NCI-H2196 treated with DMSO at 0.1 percent for 48 hours (cell line): Measurements from ENCODE around the gene TSPO2.
"Not testable (repeated sequence)": the region's sequence is repeated elsewhere in the genome, so short reads cannot be mapped to it uniquely, and the experiment has no call there.

ENCODE experiments used
- DNase-seq: peaks from one replicate; lab custom pipeline; 2025; ENCODE audit not compliant: unreplicated experiment; lab: John Stamatoyannopoulos, UW

The TSPO2 gene, protein sequence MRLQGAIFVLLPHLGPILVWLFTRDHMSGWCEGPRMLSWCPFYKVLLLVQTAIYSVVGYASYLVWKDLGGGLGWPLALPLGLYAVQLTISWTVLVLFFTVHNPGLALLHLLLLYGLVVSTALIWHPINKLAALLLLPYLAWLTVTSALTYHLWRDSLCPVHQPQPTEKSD

DNA sequence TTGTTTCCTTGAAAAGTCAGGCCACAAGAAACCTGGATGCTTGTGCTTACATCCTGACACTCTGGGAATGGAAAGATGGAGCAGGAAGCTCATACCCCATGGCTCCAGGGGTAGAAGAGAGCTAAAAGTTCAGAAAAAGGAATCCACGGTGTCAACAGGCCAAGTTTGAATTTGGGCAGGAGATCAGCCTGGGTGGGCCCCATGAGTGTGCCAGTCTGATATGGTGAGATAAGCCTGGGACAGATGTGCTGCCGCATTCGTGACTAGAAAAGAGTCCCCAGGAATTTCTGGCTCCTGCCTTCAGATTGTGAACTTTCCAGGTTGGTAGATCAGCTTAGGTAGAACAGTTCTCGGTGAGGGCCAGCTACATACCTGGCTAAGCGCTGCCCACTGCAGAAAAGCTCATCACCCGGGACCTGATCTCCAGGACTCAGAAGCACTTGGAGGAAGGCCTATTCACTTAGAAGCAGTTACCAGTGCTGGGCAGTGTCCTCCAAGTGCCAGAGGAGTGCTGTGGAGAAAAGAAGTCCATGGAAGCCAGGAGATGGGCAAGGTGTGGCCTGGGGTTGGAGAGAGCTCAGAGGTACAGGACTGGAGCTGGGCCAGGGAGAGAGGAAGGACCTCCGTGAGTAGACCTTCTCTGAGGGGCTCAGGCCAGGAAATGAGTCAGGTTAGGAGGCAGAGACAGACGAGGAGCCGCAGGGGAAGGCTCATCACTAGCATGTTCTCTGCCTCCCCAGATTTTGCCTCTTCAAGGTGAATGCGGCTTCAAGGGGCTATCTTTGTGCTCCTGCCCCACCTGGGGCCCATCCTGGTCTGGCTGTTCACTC is at the start of gene TSPO2:
TSPO2 (plus strand) TSS at position 242 of the 830 bp plus-strand sequence; CDS start at position 761, 519 bp downstream.
- DNase-seq = no peak

DNA sequence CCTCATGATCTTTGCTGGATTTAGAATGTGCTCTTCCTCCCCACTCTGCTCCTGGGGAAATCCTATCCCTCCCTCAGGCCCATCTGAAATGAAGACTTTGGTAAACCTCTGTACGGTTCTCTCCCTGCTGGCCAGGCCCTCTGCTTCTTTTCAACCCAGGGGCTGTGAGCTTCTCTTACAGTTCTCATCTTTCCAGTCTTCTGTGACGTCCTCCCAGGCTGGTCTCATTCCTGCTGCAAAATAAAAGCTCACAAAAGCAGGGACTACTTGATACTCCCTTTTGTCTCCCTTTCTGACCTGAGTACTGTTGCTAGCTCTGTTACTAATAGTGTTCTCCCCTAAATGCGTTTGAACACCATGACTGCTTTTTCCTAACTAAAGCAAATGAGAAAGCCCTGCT is 49.5 kb upstream of the TSPO2 start:
- DNase-seq = no peak

DNA sequence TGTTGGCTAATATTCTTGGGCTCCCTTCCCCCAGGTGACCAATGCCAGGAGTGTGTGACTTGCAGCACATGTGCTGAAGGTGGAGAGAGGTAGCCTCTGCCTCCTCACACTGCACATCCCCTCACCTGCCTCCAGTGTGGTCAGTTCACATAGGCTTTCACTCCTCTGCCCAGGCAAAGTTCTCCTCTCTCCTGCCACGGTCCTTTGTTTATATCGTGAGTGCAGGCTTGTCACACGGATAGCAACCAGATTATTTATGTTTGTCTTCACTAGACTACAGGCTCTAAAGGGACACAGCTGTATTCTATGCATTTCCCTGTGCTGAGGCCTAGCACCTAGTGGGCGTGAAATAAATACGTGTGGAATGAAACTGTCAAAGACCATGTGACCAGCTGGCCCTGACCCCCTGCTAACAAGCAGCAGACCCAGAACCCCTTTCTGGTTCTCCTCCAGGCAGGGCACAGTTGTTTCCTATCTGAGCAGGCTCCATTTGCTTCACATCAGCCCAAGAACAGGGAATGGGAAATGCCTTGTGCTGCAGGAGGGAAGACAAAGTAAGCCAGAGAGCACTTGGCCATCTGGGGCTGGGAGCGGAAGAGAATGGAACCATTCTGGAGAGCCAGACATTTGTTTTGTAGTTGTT is 45.6 kb upstream of the TSPO2 start:
- DNase-seq = no peak

DNA sequence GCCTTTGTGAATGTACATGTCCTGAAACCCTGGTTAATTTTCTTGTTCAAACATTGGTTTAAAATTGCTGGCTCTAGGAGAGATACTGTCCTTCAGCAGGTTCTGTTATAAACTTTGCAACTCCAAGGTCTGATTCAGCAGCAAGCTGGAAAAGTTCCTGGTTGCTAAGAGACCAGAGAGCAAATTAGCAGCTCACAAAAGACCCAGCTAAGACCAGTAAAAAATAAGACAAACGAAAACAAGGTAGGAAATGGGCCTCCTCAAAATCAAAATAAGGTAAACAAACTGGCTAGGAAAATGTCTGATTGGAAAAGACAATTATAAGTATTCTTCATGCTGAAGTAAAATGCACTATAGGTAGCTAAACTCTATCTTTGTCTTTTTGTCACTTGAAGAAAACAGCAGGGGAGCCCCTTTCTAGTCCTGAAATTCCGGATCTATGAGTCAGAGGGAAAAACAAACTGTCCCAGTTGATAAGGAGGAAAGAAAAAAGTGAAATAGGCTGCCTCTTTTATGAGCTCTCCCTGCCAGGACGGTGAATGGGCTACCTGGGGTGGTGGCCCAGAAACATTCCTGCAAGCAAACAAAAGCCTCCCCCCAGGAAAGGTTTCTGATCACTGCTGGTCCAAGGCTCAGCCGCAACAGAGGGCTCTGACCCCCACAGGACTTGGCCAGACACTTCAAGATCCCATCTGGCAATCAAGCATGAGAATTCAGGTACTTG is 44.9 kb upstream of the TSPO2 start:
- DNase-seq = no peak

DNA sequence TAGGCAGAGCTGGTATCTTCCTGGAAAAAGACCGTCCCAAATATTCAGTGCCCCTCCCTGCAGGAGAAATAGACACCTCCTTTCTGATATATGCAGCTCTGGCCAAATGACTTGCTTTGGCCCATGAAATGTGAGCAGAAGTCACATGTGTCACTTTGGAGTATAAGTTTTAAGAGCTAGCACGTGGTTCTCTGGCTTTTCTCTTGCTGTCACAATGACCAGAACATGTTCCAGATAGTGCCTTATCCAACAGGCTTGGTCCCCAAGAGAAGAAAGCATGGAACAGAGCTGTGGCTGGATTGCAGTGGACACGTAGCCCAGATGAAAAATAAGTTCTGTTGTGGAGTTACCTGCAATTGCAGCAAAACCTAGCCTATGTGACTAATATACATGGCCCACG is 43.6 kb upstream of the TSPO2 start:
- no peak for DNase-seq

DNA sequence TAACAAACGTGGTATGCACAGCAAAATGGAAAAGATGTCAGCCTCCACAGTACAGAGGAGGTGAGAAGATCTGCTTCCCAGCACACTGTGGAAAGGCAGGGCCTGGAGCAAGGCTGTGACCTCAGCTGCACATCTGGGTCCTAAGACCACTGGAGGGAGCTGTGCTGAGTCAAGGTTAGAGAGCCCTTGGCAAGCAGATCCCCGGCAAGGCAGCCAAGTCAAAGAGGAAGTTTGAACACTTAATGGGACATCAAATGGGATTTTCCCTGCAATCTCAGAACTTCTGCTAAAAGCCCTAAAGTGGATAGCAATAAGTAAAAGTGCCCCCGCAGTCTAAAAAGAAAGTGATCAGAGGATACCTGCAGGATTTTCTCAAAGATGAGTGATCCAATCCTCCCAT is 42.7 kb upstream of the TSPO2 start:
- no peak for DNase-seq

DNA sequence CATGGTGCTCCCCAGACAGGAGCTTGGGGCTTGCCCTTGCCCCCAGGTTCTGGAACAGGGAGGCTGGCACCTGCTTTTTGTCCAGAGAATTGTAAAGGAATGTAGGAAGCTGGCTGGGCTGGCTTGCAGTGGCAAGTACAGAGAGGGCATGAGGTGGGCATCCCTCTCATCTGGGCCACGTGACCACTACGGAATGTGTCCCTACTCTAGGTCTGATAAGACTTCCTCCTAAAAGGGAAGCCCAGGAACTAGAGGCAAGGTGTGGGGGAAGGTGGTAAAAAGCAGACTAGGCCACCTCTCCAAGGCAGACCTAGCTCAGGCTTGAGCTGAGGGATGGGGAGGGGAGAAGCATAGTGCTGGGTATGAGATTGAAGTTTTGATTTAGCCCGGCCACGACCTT is 42.0 kb upstream of the TSPO2 start:
- DNase-seq = no peak

DNA sequence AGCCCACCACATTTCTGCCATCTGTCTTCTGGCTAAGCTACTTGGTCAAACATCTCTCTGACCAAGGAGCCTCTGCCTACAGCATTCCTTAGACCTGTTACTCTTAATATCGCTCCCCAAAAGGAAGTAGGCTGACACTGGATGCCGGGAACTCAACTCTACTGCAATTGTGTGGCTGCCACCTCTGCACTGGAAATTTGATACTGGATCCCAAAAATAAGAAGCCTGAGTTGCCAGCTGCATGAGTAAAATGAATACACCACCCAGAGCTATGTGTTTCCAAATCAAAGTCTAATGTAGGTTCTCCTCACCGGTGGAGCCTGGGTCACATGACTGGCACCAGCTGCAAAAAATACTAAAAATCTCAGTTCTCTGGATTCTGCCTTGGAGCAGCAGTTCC is 40.1 kb upstream of the TSPO2 start:
- no peak for DNase-seq

DNA sequence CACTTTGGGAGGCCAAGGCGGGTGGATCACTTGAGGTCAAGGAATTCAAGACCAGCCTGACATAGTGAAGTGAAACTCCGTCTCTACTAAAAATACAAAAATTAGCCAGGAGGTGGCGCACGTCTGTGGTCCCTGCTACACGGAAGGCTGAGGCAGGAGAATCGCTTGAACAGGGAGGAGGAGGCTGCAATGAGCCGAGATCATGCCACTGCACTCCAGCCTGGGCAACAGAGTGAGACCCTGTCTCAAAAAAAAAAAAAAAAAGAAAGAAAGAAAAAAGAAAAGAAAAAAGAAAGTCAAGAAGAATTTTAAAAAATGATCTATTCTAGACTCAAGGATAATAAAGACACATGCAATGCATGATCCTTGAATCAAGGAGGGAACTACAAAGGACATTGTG is 36.0 kb upstream of the TSPO2 start:
- not testable (repeated sequence) for DNase-seq

DNA sequence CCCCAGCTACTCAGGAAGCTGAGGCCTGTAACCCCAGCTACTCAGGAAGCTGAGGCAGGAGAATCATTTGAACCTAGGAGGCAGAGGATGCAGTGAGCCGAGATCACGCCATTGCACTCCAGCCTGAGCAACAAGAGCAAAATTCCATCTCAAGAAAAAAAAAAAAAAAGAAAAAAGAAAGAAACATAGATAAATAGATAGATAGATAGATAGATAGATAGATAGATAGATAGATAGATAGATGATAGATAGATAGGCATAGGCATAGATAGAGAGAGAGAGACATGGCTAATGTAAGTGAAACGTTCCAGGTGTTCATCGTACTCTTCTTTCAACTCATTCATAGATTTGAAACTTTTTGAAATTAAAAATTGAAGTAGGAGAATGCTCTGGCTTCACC is 35.3 kb upstream of the TSPO2 start:
- not testable (repeated sequence) for DNase-seq

DNA sequence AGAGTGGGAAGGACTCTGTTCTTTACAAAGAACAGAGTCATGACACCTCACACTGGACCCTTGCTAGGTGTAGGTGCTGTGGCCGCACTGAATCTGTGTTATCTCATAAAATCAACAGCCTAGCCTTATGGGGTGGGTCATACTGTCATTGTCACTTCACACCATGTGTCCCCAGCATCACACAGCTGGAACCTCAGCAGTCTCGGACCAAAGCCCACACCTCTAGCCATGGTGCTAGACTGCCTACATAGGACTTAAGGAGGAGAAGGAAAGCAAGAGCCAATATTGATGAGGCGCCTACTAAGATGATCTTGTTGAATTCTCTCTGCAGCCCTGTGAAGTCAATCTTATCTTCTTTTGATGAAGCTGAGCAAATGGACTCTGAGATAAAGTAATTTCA is 34.3 kb upstream of the TSPO2 start:
- no peak for DNase-seq

DNA sequence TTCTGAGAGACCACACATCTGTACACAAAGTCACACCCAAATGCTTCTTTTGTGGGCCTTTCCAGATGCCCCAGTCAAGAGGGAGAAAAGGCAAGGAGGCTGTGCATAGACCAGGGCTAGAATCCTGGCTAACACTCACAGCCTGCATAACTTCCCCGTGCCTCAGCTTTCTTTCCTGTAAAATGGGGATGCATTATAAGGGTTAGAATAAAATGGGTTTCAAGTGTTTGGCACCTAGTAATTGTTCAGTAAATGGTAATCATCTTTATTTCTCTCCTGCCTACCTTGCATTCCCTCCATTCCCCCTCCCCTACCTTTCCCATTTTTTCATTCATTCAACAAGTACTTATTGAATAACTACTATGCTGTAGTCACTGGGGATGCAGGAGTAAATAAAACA is 32.6 kb upstream of the TSPO2 start:
- DNase-seq = no peak

DNA sequence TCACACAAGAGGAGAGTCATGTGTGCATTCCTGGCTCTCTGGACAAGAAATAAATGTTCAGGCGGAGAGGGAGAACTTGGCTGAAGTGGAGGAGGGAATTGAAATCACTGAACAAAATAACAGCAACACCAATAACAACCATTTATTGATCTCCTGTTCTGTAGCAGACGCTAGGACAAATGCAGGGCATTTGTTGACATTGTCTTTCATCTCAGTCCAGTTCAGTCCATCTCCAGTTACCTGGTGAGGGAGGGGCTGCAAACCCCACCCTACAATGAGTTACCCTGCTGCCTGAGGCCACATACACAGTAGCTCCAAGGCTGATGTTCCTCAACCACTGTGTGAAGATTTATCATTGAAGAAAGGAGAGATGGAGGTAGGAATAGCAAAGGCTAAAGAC is 30.6 kb upstream of the TSPO2 start:
- DNase-seq = no peak

DNA sequence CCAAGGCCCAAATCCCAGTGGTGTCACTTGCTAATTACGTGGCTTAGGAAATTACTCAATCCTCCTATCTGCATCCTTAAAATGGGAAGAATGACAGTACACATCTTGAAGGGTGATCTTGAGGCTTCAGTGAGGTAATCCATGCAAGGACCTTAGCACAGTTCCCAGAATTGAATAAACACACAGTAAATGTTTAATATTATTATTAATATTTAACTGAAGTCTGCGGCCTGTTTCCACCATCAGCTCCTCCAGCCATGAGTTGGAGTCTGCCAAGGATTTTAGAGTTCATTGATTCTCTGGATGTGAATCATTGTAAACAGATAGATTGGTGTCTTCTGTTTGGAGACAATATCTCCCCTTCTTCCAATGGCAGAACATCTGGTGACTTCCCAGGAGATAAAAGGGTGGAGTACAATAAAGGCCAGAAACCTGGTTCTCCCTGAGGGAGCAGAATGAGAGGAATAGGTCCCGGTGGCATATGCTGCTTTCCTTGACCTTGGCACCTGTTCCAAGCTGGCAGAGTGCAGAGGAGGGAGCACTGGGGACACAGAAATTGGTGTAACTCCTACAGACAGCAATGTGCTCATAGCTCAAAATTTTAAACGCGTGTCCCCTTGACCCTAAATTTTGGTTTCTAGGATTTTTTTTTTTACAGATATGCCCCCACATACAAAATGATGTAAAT is 28.7 kb upstream of the TSPO2 start:
- no peak for DNase-seq

DNA sequence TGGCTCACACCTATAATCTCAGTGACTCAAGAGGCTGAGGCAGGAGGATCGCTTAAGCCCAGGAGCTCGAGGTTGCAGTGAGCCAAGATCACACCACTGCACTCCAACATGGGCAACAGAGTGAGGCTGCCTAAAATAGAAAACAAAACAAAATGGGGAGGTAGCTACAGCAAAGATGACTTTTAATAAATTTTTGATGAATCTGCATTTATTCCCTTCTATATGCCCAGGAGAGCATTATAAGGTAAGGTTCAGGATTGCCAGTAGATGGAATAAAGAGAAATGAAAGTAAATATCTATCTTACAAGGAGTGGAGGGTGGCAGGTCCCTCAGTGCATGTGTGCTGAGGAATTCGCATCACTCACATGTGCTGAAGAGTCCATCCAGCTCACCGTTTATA is 27.5 kb upstream of the TSPO2 start:
- no peak for DNase-seq

DNA sequence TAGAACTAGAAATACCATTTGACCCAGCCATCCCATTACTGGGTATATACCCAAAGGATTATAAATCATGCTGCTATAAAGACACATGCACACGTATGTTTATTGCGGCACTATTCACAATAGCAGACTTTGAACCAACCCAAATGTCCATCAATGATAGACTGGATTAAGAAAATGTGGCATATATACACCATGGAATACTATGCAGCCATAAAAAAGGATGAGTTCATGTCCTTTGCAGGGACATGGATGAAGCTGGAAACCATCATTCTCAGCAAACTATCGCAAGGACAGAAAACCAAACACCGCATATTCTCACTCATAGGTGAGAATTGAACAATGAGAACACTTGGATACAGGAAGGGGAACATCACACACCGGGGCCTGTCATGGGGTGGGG is 26.4 kb upstream of the TSPO2 start:
- not testable (repeated sequence) for DNase-seq

DNA sequence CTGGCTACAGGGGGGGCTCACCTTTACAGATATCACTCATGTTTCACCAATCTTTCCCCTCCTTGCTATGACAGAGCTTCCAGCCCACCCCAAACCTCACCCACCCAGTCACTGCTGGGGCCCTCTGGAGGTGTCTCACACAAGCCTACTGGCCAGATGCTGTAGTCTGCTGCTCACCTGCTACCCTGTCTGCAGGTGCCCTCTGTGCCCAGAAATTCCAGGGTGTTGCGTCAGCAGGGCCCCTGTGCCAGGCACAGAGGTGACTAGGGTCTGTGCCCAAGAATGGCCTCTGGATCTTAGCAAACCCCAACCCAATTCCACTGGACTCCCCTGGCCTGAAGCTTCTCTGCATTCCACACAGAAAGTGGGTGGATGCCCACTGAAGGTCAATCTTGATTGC is 24.6 kb upstream of the TSPO2 start:
- no peak for DNase-seq

DNA sequence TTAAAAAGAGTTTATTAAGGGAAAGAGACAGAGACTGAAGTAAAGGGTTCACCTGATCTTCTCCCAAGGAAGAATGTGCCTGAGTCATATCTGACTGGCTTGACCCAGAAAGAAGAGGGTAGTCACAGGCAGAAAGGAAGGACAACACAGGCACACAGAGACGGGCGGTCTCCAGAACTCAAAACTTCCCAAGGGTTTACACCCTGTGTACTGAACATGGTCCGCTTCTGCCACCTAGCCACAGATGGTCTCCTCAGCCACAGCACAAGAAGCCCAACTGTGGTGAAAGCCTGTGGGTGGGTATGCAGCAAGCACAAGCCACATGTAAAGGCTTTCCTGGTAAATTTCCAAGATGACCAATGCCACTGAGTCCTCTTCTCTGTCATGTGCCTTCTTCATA is 20.4 kb upstream of the TSPO2 start:
- DNase-seq = peak; percentile 21

DNA sequence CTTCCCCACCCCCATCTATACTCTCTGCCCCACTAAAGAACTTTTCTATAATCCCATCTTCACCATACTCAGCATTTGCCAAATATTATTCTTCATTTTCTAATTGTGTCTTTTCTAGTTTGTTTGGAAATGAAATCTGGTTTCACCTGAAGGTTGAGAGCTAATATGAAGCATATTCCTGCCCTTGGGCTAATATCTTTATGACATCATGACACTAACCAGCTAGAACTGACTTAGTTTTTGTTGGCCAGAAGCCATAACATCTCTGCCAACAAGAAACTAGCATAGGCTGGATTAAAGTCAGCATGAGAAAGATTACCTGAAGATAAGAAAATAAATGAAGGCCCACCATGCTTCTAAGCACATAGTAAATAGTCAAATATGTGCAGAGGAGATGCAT is 20.0 kb upstream of the TSPO2 start:
- no peak for DNase-seq

DNA sequence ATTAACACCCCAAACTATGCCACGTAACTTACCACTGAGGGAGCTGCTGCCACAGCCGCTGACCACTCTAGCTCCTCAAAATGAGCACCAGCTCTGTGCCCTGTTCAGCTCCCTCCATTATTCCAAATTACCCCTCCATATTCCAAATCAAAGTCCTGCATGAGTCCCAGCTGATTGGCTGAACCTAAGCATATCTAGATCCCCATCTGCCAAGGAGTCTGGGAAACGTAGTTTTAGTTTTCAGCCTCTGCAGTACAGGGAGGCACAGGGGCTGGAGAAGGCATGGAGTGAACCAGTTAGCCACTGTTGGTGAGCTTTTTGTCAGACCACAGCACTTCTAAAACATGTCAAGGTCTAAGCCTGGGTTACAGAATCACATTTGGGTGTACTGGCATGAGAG is 19.2 kb upstream of the TSPO2 start:
- DNase-seq = no peak

DNA sequence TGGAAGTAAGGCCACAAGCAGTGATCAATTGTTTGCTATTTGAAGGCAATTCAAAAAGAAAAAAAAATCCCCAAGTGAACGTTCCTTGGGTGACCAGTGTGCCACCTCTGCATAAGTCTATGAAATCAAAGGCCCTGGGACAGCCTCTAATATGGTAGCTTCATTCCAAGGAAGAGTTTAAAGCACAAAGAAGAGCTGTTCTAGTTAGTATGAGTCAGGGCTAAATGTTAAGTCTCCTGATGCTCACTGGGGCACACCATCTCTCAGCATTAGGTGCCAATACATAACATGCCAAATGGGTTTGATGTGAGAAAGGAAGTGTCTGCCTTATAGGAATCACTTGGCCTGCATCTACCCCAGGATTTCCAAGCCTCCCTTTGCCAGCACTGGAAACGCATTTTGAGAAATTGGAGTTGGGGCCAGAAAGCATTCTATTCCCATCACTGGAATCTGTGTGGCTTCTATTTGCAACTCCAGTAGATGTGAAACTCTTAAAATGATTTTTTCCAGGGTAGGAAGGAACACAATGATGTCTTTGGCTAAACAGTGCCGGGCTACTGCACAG is 16.2 kb upstream of the TSPO2 start:
- no peak for DNase-seq
